ENCODE data around the gene RPL29. TPM values are rescaled to one million over a fixed set of nuclear protein-coding genes. Genes with fewer than 3 reads are reported as not detected.

The RPL29 gene
- total RNA-seq, 1 donor from 2014 or later: 1,678 TPM

DNA sequence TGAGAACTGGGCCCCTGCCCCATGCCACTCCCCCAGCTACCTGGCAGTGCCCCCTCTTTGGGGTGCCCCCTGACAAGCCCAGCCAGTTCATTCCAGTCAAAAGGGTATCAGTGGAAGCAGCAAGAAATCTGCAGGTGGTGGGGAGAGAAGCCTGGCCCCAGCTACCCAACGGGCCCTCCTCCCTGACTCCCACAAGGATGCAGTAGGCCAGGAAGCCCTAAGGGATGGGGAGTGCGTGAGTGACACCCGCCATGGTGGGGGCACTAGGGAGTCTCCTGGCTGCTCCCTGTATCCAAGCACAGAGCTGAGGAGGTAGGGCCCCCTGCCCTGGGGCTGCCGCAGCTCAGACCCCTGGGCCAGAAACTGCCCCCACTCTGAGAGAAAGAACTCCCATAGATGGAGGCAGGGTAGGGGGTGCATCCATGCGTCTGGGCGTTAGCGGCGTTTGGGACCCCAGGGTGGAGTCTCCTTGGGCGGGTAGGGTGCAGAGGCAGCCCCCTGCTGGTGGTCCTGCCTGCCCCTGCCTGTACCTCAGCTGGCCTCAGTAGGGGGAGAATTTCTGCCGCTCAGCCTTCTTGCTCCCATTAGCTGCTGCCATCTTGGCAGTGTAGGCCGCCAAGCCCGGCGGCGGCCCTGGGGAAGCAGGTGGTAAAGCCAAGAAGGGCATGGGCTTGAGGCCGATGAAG lies 38.0 kb downstream of the RPL29 start:
- TF ChIP-seq, protein P1, sequence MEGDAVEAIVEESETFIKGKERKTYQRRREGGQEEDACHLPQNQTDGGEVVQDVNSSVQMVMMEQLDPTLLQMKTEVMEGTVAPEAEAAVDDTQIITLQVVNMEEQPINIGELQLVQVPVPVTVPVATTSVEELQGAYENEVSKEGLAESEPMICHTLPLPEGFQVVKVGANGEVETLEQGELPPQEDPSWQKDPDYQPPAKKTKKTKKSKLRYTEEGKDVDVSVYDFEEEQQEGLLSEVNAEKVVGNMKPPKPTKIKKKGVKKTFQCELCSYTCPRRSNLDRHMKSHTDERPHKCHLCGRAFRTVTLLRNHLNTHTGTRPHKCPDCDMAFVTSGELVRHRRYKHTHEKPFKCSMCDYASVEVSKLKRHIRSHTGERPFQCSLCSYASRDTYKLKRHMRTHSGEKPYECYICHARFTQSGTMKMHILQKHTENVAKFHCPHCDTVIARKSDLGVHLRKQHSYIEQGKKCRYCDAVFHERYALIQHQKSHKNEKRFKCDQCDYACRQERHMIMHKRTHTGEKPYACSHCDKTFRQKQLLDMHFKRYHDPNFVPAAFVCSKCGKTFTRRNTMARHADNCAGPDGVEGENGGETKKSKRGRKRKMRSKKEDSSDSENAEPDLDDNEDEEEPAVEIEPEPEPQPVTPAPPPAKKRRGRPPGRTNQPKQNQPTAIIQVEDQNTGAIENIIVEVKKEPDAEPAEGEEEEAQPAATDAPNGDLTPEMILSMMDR (IDR thresholded peaks at IDR 0.05): no peak
- no peak for TF ChIP-seq POLR2AphosphoS5 (IDR thresholded peaks at IDR 0.05; ENCODE audit: insufficient read depth in 1 of 2, low read depth in 1 of 2)
- no peak for TF ChIP-seq POLR2A (IDR thresholded peaks at IDR 0.05)
- H3K4me3 ChIP-seq: no peak overlapping the region
- DNase-seq (ENCODE audit: extremely low spot score in 2 of 2): no peak
- H3K36me3 ChIP-seq: peaks cover 0 to 7% of the 10 kb centered on the region in 2 donors
- intact Hi-C loops (cut with DNase I): no loop called here
- H3K27ac ChIP-seq: no peak overlapping the region
- H3K4me1 ChIP-seq: peaks cover 15% of the 10 kb centered on the region
- H3K27me3 ChIP-seq: no peaks in the 10 kb centered on the region
- no peaks in the 10 kb centered on the region for H3K9me3 ChIP-seq

DNA sequence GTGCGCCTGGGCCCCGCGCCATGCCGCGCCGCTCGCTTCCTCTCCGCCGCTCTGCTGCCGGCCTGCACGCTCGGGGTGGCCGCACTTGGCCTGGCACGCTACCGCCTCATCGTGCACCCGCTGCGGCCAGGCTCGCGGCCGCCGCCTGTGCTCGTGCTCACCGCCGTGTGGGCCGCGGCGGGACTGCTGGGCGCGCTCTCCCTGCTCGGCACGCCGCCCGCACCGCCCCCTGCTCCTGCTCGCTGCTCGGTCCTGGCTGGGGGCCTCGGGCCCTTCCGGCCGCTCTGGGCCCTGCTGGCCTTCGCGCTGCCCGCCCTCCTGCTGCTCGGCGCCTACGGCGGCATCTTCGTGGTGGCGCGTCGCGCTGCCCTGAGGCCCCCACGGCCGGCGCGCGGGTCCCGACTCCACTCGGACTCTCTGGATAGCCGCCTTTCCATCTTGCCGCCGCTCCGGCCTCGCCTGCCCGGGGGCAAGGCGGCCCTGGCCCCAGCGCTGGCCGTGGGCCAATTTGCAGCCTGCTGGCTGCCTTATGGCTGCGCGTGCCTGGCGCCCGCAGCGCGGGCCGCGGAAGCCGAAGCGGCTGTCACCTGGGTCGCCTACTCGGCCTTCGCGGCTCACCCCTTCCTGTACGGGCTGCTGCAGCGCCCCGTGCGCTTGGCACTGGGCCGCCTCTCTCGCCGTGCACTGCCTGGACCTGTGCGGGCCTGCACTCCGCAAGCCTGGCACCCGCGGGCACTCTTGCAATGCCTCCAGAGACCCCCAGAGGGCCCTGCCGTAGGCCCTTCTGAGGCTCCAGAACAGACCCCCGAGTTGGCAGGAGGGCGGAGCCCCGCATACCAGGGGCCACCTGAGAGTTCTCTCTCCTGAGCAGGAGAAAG lies 39.6 kb downstream of the RPL29 start:
- intact Hi-C loops (cut with DNase I): no loop called here
- TF ChIP-seq POLR2A (IDR thresholded peaks at IDR 0.05) (no peak), POLR2AphosphoS5 (IDR thresholded peaks at IDR 0.05; ENCODE audit: insufficient read depth in 1 of 2, low read depth in 1 of 2) (peak in 1 of 2 donors; percentile 45)
- TF ChIP-seq, protein P1 (IDR thresholded peaks at IDR 0.05): no peak

DNA sequence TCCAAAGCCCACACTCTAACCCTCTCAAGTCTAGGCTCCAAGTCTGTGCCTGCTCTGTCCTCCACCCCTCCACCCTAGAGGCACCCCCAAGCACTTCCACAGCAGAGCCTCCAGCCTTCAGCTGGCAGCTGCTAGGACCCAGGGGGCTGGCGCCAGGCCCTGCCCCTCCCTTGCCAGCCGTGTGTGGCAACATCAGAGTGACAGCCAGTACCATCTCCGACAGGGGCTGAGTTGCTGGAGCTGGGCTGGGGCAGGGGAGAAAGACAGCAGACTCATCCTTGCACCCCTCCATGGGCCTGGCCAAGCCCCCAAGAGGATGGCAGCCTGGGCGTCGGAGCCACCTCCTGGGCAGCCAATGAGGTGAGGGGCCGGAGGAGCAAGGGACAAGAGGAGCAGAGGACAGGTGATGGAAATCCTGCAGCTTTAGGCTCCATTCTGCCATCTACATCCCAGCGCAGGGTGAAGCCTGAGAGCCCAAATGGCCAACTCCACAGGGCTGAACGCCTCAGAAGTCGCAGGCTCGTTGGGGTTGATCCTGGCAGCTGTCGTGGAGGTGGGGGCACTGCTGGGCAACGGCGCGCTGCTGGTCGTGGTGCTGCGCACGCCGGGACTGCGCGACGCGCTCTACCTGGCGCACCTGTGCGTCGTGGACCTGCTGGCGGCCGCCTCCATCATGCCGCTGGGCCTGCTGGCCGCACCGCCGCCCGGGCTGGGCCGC lies 40.4 kb downstream of the RPL29 start, which contains the start of gene GPR62:
GPR62 (plus strand) TSS at position 207 of the 718 bp plus-strand sequence; CDS start at position 479, 272 bp downstream.
- TF ChIP-seq POLR2AphosphoS5 (IDR thresholded peaks at IDR 0.05; ENCODE audit: insufficient read depth in 1 of 2, low read depth in 1 of 2) (no peak), POLR2A (IDR thresholded peaks at IDR 0.05) (no peak)
- TF ChIP-seq, protein P1 (IDR thresholded peaks at IDR 0.05): no peak
- intact Hi-C loops (cut with DNase I): no loop called here
- H3K9me3 ChIP-seq: no peaks in the 10 kb centered on the region
- H3K27me3 ChIP-seq: no peaks in the 10 kb centered on the region
- peak within 1 kb of the TSS; percentile 30 for H3K27ac ChIP-seq
- H3K4me3 ChIP-seq: peak within 1 kb of the TSS; percentile 39 to 66
- H3K36me3 ChIP-seq: peaks cover 0 to 7% of the 10 kb centered on the region in 2 donors
- DNase-seq (ENCODE audit: extremely low spot score in 2 of 2): no peak
- peaks cover 15% of the 10 kb centered on the region for H3K4me1 ChIP-seq

More for the DNA sequence above, 39.6 kb downstream of the RPL29 start:
- H3K27me3 ChIP-seq: no peaks in the 10 kb centered on the region
- peaks cover 0 to 7% of the 10 kb centered on the region in 2 donors for H3K36me3 ChIP-seq
- H3K27ac ChIP-seq: peak overlapping the region; percentile 30
- peaks cover 15% of the 10 kb centered on the region for H3K4me1 ChIP-seq
- H3K9me3 ChIP-seq: no peaks in the 10 kb centered on the region
- peak overlapping the region; percentile 39 to 66 for H3K4me3 ChIP-seq
- DNase-seq (ENCODE audit: extremely low spot score in 2 of 2): no peak

DNA sequence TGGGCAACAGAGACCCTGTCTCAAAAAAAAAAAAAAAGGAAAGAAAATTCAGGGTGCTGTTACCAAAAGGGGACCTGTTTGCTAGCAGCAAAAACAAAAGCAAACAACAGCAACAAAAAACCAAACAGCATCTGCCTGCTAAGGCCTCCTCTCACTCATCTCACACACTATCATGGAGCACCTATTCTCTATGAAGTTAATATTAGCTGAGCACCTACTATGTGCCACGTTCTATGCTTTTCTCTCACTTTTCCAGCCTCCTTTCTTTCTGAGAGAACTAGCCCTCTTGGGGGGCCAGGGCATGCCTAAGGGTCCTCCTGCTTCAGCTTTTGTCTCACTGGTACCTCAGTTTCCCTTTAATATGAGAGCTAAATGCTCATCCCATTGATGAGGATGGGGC lies 41.0 kb downstream of the RPL29 start:
- Histone ChIP-seq H3K36me3 (peaks cover 0 to 7% of the 10 kb centered on the region in 2 donors), H3K4me3 (no peak overlapping the region), H3K27me3 (no peaks in the 10 kb centered on the region), H3K4me1 (peaks cover 15% of the 10 kb centered on the region), H3K27ac (no peak overlapping the region), H3K9me3 (no peaks in the 10 kb centered on the region)
- DNase-seq (ENCODE audit: extremely low spot score in 2 of 2): no peak
- intact Hi-C loops (cut with DNase I): no loop called here
- no peak for TF ChIP-seq POLR2AphosphoS5 (IDR thresholded peaks at IDR 0.05; ENCODE audit: insufficient read depth in 1 of 2, low read depth in 1 of 2)
- no peak for TF ChIP-seq POLR2A (IDR thresholded peaks at IDR 0.05)
- TF ChIP-seq, protein P1 (IDR thresholded peaks at IDR 0.05): no peak
